A204.1 (cell line): ENCODE measurements around the gene FBXO15.

ENCODE experiments used
- FAIRE-seq: peaks from 2 replicates; lab custom pipeline; 2012; peaks lifted over from hg19 to GRCh38; lab: Jason Lieb, UNC

FBXO15 gene

GRCh38 chr18:74153377-74153776 lies 5.7 kb upstream of the FBXO15 start:
- FAIRE-seq, result no peak

DNA sequence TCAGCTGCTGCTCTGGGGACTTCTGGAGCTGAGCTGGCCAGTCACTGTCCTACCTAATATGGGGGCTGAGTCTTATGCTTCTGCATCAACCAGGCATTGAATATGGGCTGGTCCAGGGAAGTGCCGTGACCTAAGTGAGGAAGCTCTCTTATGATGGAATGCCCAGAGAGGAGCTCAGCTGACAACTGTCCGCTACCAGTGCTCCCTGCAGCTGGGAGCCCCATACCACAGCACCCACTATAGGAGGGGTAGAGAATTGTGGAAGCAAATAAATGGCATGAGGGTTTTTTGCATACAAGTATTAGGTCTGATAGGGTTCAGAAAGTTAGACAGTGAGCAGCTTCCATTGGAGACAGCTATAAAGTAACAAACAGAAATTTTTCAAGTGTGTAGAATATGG lies 5.2 kb upstream of the FBXO15 start:
- FAIRE-seq, result no peak

DNA sequence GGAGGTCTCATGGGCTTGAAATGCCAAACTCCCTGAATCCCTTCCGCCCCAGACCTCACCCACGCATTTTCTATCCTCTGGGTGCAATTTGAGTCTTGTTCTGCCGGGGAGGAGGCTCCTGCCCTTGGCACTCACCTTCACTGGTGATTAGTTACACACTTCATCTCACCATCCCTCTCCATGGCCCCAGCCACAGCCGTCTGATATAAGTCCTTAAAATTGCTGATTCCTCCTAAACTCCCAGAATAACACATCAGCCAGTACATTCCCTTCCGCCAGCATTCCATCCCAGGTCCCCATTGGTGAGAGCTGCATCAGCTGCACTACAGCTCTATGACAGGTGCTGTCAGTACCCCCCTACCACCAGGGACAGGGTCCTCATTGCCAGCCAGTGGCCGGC lies 4.6 kb upstream of the FBXO15 start:
- FAIRE-seq, result no peak

GRCh38 chr18:74149878-74150277 lies 2.2 kb upstream of the FBXO15 start:
- no peak for FAIRE-seq

DNA sequence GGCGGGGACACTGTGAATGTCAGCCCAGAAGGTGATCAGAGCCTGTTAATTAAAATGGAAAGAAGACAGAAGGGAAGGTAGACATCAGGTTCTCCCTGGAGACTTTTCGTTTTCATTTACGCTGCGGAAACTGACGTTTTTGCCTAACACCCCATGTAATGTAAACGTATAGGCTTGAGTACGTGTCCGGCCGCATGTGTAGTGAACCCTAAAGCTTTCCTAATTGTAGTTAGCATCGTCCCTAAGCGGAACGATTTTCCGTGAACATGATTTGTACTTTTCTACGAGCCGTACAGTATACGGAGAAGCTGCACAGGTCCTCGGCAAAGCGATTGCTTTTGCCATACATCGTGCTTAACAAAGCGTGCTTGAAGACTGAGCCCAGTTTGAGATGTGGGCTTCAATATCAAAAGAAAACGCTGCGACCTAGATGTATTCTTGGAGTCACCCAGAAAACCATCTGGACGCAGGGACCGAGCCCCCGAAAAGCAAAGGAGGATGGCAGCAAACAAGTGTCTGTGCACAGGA lies 973 bp upstream of the FBXO15 start:
- no peak for FAIRE-seq

GRCh38 chr18:74147491-74147778 lies 199 bp downstream of the FBXO15 start:
- FAIRE-seq, result no peak

DNA sequence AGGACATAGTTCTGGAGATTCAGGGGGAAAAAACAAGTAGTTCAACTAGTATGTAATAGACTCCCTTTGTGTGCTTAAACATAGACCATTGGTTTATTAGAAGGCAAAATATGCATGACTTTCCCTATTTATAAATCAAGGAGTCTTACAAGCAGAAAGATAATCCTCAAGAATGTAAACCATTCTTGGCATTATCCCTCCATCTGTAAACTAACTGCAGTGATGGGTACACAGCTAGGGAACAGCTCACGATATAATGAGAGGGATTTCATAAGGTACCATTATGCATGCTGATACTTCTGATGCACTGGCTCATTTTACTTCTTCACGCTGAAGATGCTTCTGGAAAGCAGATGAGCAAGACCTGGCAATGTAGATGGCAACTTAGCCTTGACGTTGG lies 878 bp downstream of the FBXO15 start:
- FAIRE-seq, result no peak

DNA sequence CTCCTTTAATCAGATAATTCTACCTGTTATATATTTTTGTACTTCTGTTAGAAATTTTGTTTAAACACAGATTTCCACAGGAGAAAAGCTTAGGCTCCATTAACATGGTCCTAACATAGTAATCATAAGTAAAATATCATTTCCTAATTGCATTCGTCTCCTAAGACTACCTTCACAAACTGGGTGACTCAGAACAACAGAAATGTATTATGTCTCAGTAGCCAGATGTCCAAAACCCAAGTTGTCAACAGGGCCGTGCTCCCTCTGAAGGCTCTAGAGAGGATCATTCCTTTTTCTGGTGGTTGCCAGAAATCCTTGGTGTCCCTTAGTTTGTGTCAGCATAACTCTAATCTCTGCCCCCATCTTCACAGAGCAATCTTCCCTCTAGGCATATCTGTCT lies 5.4 kb downstream of the FBXO15 start:
- FAIRE-seq, result no peak

- FAIRE-seq, result no peak
Observed at GRCh38 chr18:74141667-74142066, 6.0 kb downstream of the FBXO15 start.

GRCh38 chr18:74140582-74140981 lies 7.1 kb downstream of the FBXO15 start:
- FAIRE-seq, result no peak

GRCh38 chr18:74139888-74140287 lies 7.7 kb downstream of the FBXO15 start:
- FAIRE-seq, result no peak

DNA sequence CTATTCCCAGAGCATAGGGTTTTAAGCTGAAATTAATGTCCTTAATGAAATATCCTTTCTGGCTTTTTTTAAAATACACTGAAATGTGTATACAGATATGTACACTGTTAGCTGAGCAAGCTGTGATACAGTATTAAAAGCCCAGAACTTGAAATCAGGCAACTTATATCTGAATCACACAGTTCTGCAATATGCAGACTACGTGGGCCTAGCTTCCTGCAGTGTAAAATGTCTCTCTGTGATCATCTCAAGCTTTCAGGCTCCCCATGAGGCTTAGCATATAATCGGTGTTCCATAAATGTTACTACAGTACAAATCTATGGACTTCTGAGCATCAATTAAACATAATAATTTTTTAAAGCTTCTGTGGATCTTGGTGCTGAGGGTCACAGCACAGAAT lies 8.2 kb downstream of the FBXO15 start:
- FAIRE-seq, result no peak

DNA sequence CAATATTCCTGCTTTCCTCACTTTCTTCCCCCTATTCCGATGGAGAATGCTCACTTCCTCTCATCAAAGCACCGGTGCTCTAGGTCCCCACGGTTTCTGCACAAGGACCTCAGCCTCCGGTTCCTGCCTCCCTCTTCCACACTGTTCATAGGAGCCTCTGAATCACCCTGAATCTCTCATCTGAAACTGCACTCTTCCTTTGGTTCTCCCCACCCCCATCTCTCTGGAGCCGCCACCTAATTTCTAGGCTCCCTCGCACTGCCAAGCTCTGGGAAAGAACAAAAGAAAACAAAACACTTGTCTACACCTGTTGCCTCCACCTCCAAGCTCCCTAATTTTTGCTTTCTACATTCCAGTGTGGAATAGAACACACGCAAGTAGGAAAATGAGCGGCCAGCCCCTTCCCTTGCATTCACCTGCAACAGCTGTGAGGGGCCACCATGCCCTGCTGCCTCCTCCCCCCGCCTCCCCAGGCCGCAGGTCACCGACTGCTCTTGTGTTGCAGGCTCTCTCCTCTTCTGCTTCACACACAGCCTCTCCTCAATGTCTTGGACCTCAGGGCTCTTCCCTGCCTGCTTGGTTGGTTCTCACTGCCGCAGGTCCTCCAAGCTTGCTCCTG lies 9.6 kb downstream of the FBXO15 start:
- no peak for FAIRE-seq

- FAIRE-seq, result no peak
Observed at GRCh38 chr18:74132201-74132600, 15.4 kb downstream of the FBXO15 start.

DNA sequence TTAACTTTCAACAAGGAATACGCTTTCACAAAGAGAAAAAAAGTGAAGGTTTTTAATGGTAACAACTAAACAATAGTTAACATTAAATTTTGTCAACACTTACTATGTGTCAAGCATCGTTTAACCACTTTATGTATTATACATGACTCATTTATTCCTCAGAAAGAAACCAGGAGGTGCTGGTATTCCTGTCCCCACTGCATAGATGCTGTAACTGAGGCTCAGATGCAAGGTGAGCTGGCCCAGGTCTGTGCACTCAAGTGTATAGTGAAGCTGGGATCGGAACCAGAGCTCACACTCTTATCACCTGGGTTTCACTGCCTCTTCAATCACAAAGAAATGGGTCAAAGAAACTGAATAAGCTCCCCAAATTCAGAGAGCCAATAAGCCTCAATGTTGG lies 16.5 kb downstream of the FBXO15 start:
- no peak for FAIRE-seq

GRCh38 chr18:74128159-74128558 lies 19.5 kb downstream of the FBXO15 start:
- FAIRE-seq, result no peak

- FAIRE-seq, result no peak
Observed at GRCh38 chr18:74126684-74127655, 20.7 kb downstream of the FBXO15 start.

- no peak for FAIRE-seq
Observed at GRCh38 chr18:74124642-74125041, 23.0 kb downstream of the FBXO15 start.

GRCh38 chr18:74123200-74123599 lies 24.4 kb downstream of the FBXO15 start:
- FAIRE-seq, result no peak

DNA sequence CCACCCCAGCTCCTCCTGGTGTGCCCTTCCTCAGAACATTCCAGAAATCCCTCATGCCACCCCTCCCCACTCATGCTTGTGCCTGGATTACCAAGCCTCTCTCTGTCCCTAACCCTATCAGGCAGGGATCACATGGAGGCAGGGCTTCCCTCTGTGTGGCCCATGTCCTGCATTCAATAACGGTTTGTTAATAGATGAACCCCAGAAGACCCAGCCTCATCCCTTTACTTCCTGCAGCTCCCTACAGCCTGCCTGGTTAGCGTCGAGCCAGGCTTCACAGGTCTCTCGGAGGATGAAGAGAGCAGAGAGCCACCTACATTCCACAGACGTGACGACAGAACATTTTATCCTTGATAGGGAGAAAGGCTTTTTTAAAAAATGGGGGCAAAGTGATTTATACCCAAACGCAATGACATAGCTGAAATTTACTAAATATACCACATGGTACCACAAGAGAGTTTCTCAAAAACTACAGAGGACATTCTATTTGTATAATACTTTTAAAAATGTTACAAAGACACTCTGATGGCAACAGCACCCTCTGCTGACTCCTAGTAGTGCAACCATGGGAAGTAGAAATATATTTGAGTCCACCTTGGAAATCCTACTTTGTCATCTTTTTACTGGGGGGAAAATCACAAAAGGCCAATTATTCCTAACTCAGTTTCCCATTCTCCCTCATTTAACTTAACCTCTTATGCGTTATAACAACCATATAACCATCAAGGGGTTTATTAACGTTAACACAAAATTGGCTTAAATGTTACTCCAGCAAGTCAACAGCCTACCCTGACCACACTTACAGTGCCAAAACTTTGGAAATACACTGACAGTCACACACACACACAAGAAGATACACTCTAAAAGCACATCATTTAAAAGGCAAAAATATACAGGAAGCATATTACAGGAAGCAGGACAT lies 30.7 kb downstream of the FBXO15 start:
- peak; percentile 90 for FAIRE-seq

DNA sequence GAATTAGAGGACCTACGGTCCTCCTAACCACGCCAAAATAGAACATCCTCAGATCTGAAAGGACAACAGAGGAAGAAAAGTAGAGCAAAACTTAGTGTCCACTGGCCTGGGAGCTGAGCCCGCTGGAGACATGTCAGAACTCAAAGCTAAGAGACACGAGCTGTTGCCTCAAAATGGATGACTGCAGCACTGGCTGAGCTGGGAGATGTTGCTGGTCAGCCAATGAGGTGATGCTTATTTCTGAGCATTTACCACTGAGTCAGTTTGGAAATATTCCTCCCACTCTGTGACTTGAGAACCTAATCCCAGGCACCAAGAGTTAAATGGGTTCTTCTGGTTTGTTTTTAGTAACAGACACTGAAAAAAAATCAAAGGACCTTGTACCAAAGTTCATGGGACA lies 32.6 kb downstream of the FBXO15 start:
- FAIRE-seq, result no peak

- FAIRE-seq, result no peak
Observed at GRCh38 chr18:74114116-74114515, 33.5 kb downstream of the FBXO15 start.

DNA sequence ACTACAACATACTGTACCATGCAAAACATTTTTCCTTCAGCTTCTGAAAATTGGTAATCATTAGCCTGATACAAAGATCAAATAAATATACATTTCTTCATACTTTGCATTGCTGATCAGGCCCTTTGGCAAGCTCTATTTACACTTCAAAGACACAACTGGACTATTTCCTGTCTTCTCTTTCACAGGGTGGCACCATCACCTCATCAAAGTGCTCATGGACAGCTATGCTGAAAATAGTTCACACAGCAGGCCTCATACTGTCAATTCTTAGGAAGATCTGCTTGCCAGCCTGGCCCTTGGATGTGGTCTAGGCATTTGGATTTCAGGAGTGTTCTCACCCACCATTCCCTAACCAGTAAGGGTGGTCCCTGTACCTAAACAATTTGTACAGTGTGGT lies 33.9 kb downstream of the FBXO15 start:
- no peak for FAIRE-seq
